A673 (cell line): ENCODE measurements around the gene NDRG4.

Source experiments
- EZH2 ChIP-seq: fragments of 200-600 bp; sonication (generic); IDR thresholded peaks from 2 replicates; pipeline ENCODE4 v1.6.1; 2017; ENCODE audit warnings: borderline replicate concordance, low read depth, mild to moderate bottlenecking, mixed read lengths, antibody characterized with exemption, low read length; ENCODE audit not compliant: poor library complexity, severe bottlenecking
- TF ChIP-seq, protein P1 (sequence below): fragments of 300-800, 200-600 bp; sonication (generic); conservative IDR thresholded peaks from 2 replicates; pipeline ENCODE4 v1.5.1; 2017; ENCODE audit warnings: low read depth, mild to moderate bottlenecking, antibody characterized with exemption, low read length, moderate library complexity, mixed read lengths

GRCh38 chr16:58488531-58488930 is 11.4 kb upstream of the NDRG4 start:
- TF ChIP-seq, protein P1, sequence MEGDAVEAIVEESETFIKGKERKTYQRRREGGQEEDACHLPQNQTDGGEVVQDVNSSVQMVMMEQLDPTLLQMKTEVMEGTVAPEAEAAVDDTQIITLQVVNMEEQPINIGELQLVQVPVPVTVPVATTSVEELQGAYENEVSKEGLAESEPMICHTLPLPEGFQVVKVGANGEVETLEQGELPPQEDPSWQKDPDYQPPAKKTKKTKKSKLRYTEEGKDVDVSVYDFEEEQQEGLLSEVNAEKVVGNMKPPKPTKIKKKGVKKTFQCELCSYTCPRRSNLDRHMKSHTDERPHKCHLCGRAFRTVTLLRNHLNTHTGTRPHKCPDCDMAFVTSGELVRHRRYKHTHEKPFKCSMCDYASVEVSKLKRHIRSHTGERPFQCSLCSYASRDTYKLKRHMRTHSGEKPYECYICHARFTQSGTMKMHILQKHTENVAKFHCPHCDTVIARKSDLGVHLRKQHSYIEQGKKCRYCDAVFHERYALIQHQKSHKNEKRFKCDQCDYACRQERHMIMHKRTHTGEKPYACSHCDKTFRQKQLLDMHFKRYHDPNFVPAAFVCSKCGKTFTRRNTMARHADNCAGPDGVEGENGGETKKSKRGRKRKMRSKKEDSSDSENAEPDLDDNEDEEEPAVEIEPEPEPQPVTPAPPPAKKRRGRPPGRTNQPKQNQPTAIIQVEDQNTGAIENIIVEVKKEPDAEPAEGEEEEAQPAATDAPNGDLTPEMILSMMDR: no peak
- TF ChIP-seq EZH2: no peak
